GM18868 (cell line): ENCODE measurements around the gene KDM2B.

Source experiments
- ATAC-seq: cut with Tn5 transposase; IDR thresholded peaks from one replicate; pipeline ENCODE4 v1.9.1; 2021; ENCODE audit warnings: mild to moderate bottlenecking, moderate library complexity; ENCODE audit not compliant: unreplicated experiment

KDM2B gene

DNA sequence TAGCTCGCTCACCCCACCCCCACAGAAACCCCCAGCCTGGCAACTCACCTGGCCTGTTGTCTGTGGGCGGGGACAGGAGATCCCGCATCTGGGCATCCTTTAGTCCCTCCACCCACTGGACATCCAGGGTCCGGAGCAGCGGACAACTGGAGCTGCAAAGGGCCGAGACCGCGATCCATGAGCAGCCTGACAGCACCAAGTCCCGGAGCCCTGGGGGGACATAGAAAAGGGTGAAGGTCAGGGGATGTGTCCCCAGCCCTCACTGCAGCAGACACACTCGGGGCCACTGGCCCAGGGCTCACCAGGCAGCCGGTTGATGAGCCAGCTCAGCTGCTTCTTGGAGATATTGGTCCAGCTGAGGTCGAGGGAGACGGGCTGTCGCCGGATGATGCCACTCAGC is 140.1 kb downstream of the KDM2B start:
- ATAC-seq, result no peak

DNA sequence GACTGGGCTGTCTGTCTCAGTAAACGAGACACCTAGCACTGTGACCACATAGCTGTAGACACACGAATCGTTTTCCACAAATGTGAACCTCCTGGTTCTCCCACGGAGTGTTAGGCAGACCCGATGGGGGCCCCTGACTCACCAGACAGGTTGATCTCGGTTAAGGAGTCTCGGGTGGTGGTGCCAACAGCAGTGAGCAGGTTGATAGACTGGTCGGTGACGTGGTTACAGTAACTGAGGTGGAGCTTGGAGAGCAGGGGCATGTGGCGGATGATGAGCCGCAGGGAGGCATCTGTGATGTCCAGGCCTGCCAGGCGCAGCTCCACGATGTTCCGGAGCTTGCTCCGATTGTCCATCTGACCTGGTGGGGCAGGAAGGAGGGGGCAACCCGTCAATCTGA is 141.1 kb downstream of the KDM2B start:
- ATAC-seq, result no peak

DNA sequence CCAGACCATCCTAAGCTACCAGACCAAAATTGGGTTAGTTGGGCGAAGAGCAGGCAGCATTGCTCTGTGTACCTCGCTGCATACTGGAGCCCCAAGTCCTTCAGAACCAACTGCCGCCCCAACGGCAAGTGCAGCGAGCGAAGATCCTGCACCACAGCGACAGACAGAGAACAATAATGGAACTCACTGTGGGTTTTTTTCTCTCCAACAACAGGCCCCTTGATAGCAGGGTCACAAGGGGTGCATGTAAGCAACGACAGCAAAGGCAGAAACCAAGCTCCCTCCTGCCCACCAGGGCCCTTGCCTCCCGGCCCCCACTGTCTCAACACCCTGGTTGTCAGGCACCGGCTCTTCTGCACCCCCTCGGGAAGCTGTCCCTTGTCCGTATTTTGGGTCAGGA is 141.9 kb downstream of the KDM2B start:
- ATAC-seq, result no peak

DNA sequence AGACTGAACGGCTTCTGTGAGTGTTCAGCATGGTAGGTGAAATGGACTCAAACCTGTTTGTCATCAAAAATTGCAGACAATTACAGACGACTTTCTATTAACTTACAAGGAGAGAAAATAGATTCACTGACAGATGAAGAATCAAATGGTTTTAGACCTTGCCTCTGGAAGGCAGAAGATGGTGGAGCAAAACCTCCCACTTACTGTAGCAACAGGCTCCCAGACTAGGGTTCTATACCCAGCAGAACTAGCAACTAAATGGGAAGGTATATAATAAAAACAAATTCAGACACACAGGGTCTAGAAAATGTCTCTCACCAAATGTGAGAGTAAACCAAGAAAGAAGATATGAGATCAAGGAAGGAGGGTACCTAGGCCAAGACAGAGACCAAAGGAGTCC is 144.1 kb downstream of the KDM2B start:
- no peak for ATAC-seq

DNA sequence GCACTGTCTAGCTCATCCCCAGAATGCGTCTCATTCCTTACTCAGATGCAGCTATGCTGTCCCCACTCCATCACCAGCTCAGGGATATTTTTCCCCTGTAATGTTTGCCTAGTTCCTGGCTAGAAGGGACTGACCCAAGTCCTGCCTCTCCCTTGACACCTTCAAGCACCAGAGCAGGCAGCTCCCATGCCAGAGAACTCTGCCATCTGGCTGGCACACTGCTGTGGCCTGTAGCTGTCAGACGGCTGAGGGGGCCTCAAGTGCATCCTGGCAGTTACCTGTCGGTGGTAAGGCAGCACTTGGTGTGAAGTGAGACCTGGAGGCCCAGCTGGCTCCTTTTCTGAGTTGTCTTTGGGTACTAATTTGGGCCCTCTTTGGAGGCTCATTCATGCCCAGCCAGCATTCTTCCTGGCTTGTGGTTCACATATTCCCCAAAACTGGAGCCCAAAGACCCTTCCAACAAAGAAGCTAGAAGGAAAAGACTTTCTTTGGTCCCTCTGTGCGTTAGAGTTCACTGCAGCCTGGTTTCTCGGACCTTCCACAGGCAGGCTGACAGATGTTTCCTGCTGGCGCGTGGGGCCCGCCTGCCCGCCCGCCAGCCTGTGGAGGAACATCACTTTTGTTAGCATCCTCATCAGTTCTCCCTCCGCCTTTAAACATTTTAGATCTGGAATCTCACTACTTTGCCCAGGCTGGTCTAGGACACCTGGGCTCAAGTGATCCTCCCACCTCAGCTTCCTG is 147.9 kb downstream of the KDM2B start:
- no peak for ATAC-seq

DNA sequence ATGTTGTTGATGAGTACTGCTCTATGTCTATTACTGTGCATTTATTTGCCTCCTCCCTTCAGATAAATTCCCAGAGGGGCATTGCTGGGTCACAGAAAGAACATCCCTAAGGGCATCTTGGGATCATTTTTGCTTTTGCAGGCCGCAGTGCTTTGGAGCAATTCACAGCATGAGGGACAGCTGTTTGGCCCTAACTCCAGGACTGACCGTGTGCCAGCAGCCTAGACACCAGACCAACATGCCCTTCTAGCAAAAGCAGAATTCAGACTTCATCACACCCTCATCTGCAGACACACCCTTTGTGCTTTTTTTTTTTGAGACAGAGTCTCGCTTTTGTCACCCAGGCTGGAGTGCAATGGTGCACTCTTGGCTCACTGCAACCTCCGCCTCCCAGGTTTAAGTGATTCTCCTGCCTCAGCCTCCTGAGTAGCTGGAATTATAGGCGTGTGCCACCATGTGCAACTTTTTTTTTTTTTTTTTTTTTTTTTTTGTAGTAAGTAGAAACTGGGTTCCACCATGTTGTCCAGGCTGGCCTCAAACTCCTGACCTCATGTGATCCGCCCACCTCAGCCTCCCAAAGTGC is 149.9 kb downstream of the KDM2B start:
- ATAC-seq, result no peak

DNA sequence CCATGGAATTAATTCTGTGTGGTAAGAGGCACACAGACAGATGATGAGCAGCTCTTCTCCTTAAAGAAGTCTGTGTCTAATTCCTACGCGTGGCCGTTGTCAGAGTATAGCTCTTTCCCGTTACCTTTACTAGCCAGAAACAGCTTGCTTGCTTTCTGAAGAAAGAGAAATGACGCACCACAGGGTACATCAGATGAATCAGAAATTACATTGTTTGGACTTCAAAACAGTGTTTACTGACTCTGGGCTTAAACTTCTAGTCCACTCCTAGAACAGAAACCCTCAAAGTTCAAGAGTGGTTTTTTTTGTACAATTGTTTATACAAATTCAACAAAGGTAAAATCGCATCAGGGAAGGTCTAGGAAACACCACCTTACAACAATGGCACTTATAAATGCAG is 151.9 kb downstream of the KDM2B start:
- no peak for ATAC-seq

DNA sequence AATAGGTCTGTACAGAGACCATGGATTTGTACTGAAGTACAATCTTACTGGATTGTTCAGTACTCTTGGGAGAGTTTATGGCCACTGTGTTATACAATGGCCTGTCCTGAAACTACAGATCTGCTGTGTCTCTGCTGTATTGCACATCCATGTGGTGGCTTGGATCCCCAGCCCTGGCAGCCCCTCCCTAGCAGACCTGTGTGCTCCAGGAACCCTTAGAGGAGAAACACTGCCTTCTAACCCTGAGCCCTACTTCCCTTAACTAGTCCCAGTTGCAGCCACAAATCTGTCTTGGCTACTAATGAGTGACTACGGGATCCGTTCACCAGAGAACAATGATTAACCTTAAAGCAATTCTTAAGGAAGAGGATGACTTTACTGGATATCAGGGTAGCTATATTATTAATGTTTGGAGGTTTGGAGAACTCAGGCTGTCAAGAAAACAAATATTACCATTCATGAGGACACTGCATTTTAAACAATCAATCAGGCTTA is 153.2 kb downstream of the KDM2B start:
- no peak for ATAC-seq

DNA sequence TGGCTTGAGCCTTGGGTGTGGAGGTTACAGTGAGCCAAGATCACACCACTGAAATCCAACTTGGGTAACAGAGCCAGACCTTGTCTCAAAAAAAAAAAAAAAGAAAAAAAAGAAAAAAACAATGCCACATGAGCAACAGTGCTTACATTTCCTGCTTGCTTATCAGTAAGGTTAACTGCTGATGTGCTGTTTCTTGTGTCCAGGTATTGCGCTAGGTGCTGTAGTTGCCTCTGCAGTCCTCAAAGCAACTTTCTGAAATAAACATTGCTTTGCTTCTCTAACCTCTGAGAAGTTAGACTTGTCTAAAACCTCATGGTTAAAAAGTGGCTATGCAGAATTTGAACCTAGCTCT is 156.2 kb downstream of the KDM2B start:
- ATAC-seq, result no peak

DNA sequence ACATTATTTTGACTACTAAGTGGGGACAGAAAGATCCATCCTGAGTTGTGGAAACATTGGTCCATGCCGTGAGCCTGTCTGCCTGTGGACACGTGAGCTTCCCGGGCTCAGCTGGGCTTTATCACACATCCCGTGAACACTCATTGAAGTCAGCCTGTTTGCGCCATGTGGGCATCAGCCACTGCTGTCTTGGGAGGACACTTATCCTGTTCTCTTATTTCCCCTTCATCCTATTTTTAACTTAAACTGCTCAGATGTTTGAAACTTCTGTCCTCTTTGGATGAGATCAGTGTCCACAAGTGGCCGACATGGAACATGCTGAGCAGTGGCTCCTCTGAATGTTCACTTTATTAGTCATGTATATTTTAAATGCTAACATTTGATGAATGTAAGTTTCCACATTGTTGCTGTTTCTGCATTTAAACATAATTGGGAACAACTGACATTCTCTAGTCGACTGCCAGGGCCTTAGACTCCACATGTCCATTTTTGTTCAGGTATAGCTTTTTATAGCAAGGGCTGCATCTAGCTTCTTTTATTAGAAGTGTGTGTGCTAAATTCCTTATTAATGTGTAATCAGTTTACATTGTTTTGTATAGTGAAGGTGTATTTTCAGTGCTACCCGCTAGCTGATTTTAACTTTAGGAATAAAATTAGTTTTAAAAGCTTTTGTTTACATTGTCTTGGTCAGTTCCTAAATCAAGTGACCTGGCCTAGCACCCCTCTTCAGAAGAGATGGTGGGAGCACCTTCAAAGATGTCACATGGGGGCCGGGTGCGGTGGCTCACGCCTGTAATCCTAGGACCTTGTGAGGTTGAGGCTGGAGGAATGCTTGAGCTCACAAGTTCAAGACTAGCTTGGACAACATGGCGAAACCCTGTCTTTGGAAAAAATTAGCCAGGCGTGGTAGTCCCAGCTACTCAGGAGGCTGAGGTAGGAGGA is 156.9 kb downstream of the KDM2B start:
- no peak for ATAC-seq

DNA sequence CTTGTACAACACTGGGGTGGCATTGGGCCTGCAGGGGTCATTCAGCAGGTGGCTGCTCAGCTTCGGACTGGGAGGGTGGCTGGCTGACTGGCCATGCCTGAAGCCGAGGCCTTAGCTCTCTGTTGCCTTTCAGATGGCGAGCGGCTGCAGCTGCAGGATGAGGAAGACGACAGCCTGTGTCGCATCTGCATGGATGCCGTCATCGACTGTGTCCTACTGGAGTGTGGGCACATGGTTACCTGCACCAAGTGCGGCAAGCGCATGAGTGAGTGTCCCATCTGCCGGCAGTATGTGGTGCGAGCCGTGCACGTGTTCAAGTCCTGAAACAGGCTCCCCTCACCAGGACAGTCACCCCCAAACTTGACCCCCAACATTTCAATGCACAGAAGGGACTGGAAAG is 157.6 kb downstream of the KDM2B start:
- no peak for ATAC-seq

DNA sequence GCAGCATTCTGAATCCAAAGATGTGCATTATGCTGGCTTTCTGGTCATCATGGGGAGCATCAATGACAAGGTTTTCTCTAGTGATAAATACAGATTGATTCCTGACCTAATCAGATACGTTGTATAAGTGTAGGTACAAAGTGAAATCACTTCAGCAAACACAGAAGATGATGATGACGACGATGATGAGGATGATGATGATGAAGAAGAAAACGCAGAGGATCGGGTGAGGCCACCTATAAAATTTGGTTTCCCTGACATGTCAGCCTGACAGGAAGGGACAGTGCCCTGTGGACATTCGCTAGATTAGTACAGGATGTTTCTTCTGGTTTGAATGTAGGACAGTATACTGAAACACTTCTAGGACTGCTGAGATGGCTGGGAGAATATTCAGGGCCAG is 160.7 kb downstream of the KDM2B start:
- ATAC-seq, result no peak

DNA sequence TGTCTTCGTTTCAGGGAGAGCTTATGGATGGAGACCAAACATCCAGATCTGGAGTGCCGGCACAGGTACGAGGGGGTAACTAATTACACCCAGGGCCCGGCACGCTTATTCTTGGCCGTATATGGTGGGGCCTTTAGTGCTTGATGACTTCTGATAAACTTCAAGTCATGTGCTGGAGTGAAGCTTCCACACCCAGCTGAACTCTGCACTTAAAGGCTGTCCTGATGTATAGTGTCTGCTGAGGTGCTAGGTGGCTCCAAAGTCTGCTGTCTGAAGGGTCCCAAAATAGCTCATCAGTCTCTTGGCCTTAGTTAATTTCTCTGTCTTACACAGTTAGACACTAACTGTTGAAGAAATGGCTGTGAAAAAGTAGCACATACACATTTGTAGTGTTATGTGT is 163.0 kb downstream of the KDM2B start:
- ATAC-seq, result no peak

DNA sequence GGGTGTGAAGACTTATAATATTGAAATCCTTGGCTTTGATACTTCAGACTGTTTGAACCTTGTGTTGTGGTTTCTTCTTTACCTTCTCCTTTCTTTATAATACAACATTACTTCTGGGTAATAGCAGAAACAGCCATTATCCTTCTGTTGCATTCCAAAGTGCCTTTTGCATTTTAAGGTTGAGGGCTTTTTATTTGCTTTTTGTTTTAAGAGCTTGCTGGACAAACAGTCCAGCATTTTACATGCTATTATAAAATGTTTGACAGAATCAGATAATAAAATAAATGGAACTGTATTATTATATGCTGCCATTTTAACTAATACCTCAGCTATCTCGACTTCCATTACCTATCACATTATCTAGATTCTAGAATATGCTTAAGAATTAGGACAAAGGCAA is 166.9 kb downstream of the KDM2B start:
- no peak for ATAC-seq

DNA sequence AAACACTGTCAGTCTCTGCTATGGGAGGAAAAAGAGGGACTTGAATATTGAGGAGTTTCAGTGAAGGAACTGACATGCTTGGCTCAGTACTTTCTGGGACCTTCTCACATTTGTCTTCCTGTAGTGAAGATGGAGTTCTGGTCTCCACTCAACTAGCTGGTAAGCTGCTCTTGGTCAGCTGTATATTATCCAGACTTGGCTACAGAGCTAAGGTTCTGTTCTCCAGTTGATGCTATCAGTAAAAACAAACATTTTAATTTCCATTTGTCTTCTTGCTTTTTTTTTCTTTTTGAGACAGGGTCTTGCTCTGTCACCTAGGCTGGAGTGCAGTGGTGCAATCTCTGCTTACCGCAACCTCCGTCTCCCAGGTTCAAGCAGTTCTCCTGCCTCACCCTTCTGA is 175.6 kb downstream of the KDM2B start:
- ATAC-seq, result no peak

DNA sequence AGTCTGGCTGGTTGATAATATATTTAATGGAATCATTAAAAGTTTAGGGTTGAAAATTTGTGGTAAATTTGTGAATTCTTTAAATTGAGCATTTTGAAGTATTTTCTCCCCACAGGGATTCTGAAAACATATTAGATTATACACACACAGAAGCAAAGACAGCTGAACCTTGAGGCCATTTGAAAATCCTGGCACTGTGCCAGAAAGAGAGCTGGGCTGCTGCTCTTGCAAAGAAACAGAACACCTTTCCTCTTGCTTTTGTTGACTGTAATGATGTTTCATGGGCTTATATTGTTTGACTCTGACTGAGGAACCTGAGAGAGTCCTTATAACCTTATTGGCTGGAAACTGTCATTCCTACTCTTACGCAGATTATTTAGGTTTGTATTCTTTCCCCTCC is 176.1 kb downstream of the KDM2B start:
- ATAC-seq, result no peak

DNA sequence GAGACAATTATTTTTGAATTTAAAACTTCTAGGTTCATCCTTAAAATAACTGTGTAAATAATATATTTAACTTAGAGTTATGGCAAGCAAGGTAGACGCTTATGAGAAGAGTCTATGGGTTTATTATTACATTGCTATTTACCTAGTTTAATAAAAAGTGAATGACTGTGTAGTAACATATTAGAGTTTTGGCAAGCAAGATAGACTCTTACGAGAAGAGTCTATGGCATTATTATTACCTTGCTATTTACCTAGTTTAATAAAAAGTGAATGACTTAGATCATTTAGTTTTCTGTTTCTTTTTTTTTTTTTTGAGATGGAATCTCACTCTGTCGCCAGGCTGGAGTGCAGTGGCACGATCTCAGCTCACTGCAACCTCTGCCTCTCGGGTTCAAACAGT is 177.1 kb downstream of the KDM2B start:
- ATAC-seq, result no peak

DNA sequence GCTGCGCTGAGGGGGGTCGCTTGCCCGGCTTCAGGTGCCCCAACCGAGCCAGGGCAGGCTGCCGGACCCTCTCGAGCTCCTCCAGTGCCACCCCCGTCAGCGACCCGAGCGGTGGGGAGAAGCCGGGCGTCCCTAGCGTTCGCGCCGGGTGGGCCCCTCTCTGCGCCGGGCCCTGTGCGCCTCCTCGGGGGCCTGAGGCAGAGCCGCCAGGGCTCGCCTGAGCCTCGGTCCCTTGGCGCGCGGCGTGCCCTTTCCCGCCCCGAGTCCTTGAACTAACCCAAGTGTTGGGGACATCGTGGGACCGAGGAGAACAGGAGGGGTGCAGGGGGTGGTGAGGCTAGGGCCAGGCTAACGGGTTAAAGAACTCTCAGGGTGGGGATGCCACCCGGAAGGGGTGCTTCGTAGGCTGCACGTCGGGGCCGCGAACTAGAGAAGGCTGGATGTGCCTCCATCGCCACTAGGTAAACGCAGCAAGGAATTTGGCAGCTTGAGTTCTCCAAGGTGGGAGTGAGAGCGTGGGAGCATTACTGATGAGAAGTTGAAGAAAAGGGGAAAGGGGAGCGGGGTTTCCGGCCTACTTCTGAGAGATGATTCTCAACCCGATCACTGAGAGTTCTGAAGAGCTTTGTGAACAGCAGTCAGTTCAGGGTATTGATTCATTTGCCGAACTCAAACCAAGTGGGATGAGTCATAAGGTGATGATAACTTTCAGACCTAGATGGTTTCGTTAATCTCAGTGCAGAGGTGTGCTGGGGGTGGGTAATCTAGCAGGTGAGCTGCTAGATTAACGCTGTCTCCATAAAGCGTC is 180.3 kb downstream of the KDM2B start:
- peak; percentile 42 for ATAC-seq

DNA sequence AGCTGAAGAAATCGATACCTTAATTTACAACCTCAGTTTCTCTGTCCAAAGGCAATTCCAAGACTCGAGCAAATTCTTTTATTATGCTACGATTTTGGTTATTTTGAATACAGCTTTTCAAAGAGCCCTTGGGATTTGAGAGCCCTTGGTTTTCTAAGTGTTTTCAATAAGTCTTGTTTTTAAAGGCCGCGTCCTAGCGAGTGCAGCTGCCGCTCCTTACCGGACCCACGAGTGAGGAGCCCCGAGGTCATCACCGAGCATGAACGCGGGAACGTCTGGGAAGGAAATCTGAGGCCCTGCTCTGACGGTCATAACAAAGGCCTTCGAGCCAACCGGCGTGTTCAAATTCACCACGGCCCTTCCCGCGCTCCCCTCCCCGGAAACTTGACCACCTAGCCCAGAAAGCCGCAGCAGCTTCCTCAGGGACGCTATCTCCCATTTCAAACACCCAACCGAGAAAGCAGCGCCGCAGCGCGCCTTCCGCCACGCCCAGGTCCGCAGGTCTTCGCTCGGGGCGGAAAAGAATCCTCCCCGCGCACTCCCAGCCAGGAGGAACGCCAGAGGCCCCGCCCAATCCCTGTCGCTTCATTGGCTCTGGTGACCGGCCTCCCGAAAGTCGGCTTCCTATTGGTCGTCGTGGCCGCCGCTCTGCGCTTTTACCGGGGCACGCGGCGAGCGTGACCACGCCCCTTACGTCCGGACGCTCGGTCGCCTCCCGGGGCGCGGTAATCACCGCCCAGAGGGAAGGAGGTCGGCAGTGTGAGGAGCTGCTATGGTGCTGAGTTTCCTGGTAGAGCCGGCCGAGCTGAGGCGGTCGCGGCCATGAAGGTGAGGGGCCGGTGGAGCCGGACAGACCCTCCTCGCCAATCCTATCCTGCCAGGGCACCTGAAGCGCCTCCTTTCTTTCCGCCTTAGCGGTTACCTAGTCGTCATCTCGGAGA is 181.2 kb downstream of the KDM2B start, which contains the start of gene RNF34:
Gene RNF34 (plus strand): TSS at position 728 of the 941 bp plus-strand sequence. CDS start 95 bp downstream, at position 823.
- peak; percentile 92 for ATAC-seq

DNA sequence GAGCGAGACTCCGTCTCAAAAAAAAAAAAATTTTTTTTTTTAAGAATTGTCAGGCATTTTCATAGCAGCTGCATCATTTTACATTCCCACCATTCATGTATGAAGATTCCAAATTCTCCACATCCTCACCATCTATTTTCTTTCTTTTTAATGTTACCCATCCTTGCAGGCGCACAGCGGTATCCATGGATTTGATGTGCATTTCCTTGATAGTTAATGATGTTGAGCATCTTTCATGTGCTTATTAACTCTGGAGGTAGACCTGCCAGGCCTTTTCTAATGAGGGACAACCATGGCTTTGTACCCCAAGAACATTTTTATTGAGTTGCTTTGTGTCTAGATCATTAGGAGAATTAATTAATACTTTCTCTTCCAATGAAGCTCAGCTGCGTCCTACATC is 182.5 kb downstream of the KDM2B start:
- no peak for ATAC-seq
